DND-41 (cell line): Measurements from ENCODE around the gene SPO11.

Experiments
- ATAC-seq: fragments of 200-7000 bp; cut with Tn5 transposase; 3 replicates; pipeline ENCODE4 v1.9.1; 2021; ENCODE audit warnings: low read depth; ENCODE audit not compliant: insufficient read depth
- DNase-seq: peaks from one replicate; pipeline ENCODE4 v3.0.0-alpha.2; 2020
- H2AFZ ChIP-seq: 2 replicates; pipeline ENCODE4 v1.6.0; 2012; ENCODE audit warnings: low read depth, low read length
- H3K27ac ChIP-seq: 2 replicates; pipeline ENCODE4 v1.5.1; 2012; ENCODE audit warnings: low read length, inconsistent platforms
- H3K27me3 ChIP-seq: fragments of 200-600 bp; sonication (generic); 2 replicates; pipeline ENCODE4 v1.6.0; 2012; ENCODE audit warnings: low read length, mild to moderate bottlenecking, inconsistent platforms; ENCODE audit not compliant: insufficient read depth, poor library complexity
- H3K36me3 ChIP-seq: 2 replicates; pipeline ENCODE4 v1.5.1; 2012; ENCODE audit warnings: low read length, inconsistent platforms; ENCODE audit not compliant: insufficient read depth
- H3K4me1 ChIP-seq: 2 replicates; pipeline ENCODE4 v1.5.1; 2012; ENCODE audit warnings: mild to moderate bottlenecking, low read length; ENCODE audit not compliant: insufficient read depth
- H3K4me2 ChIP-seq: 2 replicates; pipeline ENCODE4 v1.6.0; 2012; ENCODE audit warnings: mild to moderate bottlenecking, moderate library complexity, low read length, inconsistent platforms; ENCODE audit not compliant: insufficient read depth
- H3K4me3 ChIP-seq, 2 experiments: fragments of 200-600 bp in 1 of 2; shearing (Covaris generic) in 1 of 2; 2 replicates each; pipeline ENCODE4 v1.5.1; 2012 to 2016; ENCODE audit warnings: inconsistent platforms in 2 of 2, low read length in 2 of 2, mild to moderate bottlenecking in 2 of 2, low read depth in 1 of 2, moderate library complexity in 1 of 2
- H3K79me2 ChIP-seq: 2 replicates; pipeline ENCODE4 v1.6.0; 2012; ENCODE audit warnings: low read length, inconsistent platforms; ENCODE audit not compliant: insufficient read depth
- H3K9ac ChIP-seq: 2 replicates; pipeline ENCODE4 v1.6.0; 2012; ENCODE audit warnings: low read depth, mild to moderate bottlenecking, inconsistent platforms, low read length, moderate library complexity
- H3K9me3 ChIP-seq: 2 replicates; pipeline ENCODE4 v1.5.1; 2012; ENCODE audit warnings: low read length, moderate library complexity, mild to moderate bottlenecking, inconsistent platforms; ENCODE audit not compliant: insufficient read depth, severe bottlenecking
- H4K20me1 ChIP-seq: 2 replicates; pipeline ENCODE4 v1.6.0; 2012; ENCODE audit warnings: low read length; ENCODE audit not compliant: insufficient read depth
- EZH2 ChIP-seq: IDR thresholded peaks from 3 replicates; pipeline ENCODE4 v1.6.1; 2012; ENCODE audit warnings: borderline replicate concordance, low read depth, mild to moderate bottlenecking, moderate library complexity, low read length, inconsistent platforms; ENCODE audit not compliant: severe bottlenecking
- TF ChIP-seq, protein P1 (sequence below): IDR thresholded peaks from 2 replicates; pipeline ENCODE4 v1.5.1; 2012; ENCODE audit warnings: borderline replicate concordance, low read length, moderate library complexity, mild to moderate bottlenecking; ENCODE audit not compliant: poor library complexity, severe bottlenecking; ENCODE audit errors: extremely low read depth

Gene SPO11

DNA sequence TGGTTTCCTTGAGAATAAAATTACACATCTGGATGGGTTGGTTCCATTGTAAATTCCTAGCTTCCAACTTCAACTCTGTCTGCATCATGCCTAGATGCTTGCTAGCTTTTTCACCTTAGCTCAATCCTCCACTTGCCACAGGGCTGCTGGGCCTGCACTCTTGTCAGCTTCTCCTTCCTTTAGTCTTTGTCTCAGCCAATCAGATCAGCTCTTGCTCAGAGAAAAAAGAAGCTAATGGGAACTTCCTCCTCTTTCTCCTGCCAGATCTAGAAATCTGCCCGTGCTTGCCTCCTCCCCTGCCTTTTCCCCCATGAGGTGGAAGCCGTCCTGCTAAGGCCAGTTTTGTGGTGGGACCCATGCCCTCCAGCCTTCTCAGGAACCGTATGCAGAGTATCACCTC is 40.0 kb downstream of the SPO11 start:
- no peak overlapping the region for H3K9ac ChIP-seq
- no peaks in the 10 kb centered on the region for H3K79me2 ChIP-seq
- no peak for DNase-seq
- H3K27ac ChIP-seq = no peak overlapping the region
- no peak overlapping the region for H2AFZ ChIP-seq
- H3K4me1 ChIP-seq = no peaks in the 10 kb centered on the region
- H3K9me3 ChIP-seq = no peaks in the 10 kb centered on the region
- ATAC-seq = no peak
- H3K4me3 ChIP-seq = no peak overlapping the region
- H3K4me2 ChIP-seq = no peak overlapping the region
- TF ChIP-seq, protein P1, sequence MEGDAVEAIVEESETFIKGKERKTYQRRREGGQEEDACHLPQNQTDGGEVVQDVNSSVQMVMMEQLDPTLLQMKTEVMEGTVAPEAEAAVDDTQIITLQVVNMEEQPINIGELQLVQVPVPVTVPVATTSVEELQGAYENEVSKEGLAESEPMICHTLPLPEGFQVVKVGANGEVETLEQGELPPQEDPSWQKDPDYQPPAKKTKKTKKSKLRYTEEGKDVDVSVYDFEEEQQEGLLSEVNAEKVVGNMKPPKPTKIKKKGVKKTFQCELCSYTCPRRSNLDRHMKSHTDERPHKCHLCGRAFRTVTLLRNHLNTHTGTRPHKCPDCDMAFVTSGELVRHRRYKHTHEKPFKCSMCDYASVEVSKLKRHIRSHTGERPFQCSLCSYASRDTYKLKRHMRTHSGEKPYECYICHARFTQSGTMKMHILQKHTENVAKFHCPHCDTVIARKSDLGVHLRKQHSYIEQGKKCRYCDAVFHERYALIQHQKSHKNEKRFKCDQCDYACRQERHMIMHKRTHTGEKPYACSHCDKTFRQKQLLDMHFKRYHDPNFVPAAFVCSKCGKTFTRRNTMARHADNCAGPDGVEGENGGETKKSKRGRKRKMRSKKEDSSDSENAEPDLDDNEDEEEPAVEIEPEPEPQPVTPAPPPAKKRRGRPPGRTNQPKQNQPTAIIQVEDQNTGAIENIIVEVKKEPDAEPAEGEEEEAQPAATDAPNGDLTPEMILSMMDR = no peak
- no peak for TF ChIP-seq EZH2
- H4K20me1 ChIP-seq = peaks cover 36% of the 10 kb centered on the region
- H3K27me3 ChIP-seq = no peaks in the 10 kb centered on the region
- peaks cover 99% of the 10 kb centered on the region for H3K36me3 ChIP-seq

DNA sequence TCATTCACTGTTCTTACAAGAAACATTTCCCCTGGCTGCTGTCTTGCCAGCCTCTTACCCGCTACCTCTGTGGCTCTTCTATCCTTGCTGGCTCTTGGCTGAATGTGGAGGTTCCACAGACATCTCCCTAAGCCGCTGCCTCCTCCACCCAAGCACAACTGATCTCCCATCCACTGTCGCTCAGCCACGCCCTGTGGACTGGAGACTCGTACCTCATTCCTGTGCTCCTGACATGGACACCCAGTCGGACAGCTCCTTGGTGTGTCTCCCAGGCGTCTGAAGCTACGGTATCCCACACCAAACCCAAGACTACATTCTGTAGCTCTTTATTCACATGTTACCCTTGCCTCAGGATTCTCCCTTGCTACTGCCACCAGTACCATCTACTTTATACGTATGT is 40.7 kb downstream of the SPO11 start:
- H3K27me3 ChIP-seq = no peaks in the 10 kb centered on the region
- TF ChIP-seq EZH2 = no peak
- TF ChIP-seq, protein P1 = no peak
- H2AFZ ChIP-seq = no peak overlapping the region
- no peaks in the 10 kb centered on the region for H3K79me2 ChIP-seq
- H4K20me1 ChIP-seq = peaks cover 43% of the 10 kb centered on the region
- H3K27ac ChIP-seq = no peak overlapping the region
- ATAC-seq (no peak), DNase-seq (no peak)
- H3K4me2 ChIP-seq = no peak overlapping the region
- no peaks in the 10 kb centered on the region for H3K9me3 ChIP-seq
- H3K4me1 ChIP-seq = no peaks in the 10 kb centered on the region
- H3K4me3 ChIP-seq = no peak overlapping the region
- no peak overlapping the region for H3K9ac ChIP-seq
- peaks cover 99% of the 10 kb centered on the region for H3K36me3 ChIP-seq

DNA sequence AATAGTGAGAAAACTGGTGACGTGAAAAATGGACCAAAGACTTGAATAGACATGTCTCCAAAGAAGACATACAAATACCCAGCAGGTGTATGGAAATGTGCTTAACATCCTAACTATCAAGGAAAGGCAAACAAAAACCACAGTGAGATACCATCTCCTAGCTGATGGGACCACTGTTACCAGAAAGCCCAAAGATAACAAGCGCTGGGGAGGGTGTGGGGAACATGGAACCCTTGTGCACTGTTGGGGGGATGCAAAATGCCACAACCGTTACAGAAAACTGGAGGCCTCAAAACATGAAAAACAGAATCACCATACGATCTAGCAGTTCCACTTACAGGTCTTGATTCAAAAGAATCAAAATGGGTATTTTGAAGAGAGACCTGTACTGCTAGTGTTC is 41.8 kb downstream of the SPO11 start:
- ATAC-seq (no peak; the same call in 2 of the 3 replicates), DNase-seq (no peak)
- H3K4me3 ChIP-seq = no peak overlapping the region
- peaks cover 99% of the 10 kb centered on the region for H3K36me3 ChIP-seq
- H4K20me1 ChIP-seq = peaks cover 48% of the 10 kb centered on the region
- no peaks in the 10 kb centered on the region for H3K79me2 ChIP-seq
- H3K4me1 ChIP-seq = no peaks in the 10 kb centered on the region
- no peak overlapping the region for H3K9ac ChIP-seq
- H3K27ac ChIP-seq = no peak overlapping the region
- TF ChIP-seq EZH2 = no peak
- TF ChIP-seq, protein P1 = no peak
- H3K4me2 ChIP-seq = no peak overlapping the region
- H2AFZ ChIP-seq = no peak overlapping the region
- no peaks in the 10 kb centered on the region for H3K9me3 ChIP-seq
- no peaks in the 10 kb centered on the region for H3K27me3 ChIP-seq

DNA sequence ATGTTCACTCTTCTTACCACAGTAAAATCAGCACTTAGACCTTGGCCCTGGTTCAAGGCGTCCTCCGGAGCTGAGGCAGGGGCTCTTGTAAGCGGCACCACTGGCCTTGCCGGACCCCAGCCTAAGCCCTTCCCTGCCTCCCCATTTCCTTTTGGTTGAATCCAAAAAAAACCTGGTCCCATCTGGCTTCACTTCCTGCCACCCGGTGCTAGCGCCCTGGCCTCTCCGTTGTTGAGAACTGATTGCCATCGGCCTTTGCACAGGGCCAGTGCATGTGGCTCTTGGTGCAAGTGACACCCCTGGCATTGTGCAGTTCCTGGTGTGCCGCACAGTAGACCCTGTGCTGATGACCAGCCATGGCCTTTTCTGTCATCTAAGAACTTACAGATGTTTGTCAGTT is 42.6 kb downstream of the SPO11 start:
- no peak overlapping the region for H3K4me2 ChIP-seq
- H3K79me2 ChIP-seq = no peaks in the 10 kb centered on the region
- no peak overlapping the region for H3K9ac ChIP-seq
- peaks cover 99% of the 10 kb centered on the region for H3K36me3 ChIP-seq
- TF ChIP-seq, protein P1 = no peak
- TF ChIP-seq EZH2 = no peak
- no peak overlapping the region for H3K27ac ChIP-seq
- H3K9me3 ChIP-seq = no peaks in the 10 kb centered on the region
- H3K4me3 ChIP-seq = no peak overlapping the region
- no peaks in the 10 kb centered on the region for H3K4me1 ChIP-seq
- no peaks in the 10 kb centered on the region for H3K27me3 ChIP-seq
- ATAC-seq = no peak
- peaks cover 53% of the 10 kb centered on the region for H4K20me1 ChIP-seq
- no peak for DNase-seq
- H2AFZ ChIP-seq = no peak overlapping the region
